OCI-LY3 (cell line): ENCODE data around the gene IDNK.

Experiments
- H2AFZ ChIP-seq: fragments of 200-600, 300-600 bp; shearing (Covaris generic); 2 replicates; pipeline ENCODE4 v1.6.0; 2014; ENCODE audit warnings: antibody characterized with exemption, low read depth, low read length
- H3K27ac ChIP-seq: fragments of 200-600, 300-600 bp; sonication (generic); 2 replicates; pipeline ENCODE4 v1.5.1; 2014; ENCODE audit warnings: mild to moderate bottlenecking, low read length, moderate library complexity, mixed read lengths
- H3K27me3 ChIP-seq: fragments of 200-600, 300-600 bp; sonication (generic); 2 replicates; pipeline ENCODE4 v1.6.1; 2014; ENCODE audit warnings: low read depth, low read length, mixed read lengths
- H3K36me3 ChIP-seq: fragments of 200-600, 300-600 bp; sonication (generic); replicated peaks from 2 replicates; pipeline ENCODE3; 2014; ENCODE audit warnings: low read depth, low read length, mixed read lengths
- H3K4me1 ChIP-seq: fragments of 300-600, 200-600 bp; sonication (generic); 2 replicates; pipeline ENCODE4 v1.6.1; 2014; ENCODE audit warnings: low read length, mixed read lengths
- H3K4me2 ChIP-seq: fragments of 200-600, 300-600 bp; sonication (generic); 2 replicates; pipeline ENCODE4 v1.6.1; 2014; ENCODE audit warnings: low read length, mixed read lengths
- H3K4me3 ChIP-seq: fragments of 300-600, 200-600 bp; sonication (generic); 2 replicates; pipeline ENCODE4 v1.5.1; 2014; ENCODE audit warnings: antibody characterized with exemption, mild to moderate bottlenecking, low read length, moderate library complexity
- H3K79me2 ChIP-seq: fragments of 300-600, 200-600 bp; shearing (Covaris generic); 2 replicates; pipeline ENCODE4 v1.6.1; 2014; ENCODE audit warnings: mild to moderate bottlenecking, low read length, mixed read lengths
- H3K9ac ChIP-seq: fragments of 300-600, 200-600 bp; shearing (Covaris generic); 2 replicates; pipeline ENCODE4 v1.6.0; 2014; ENCODE audit warnings: mild to moderate bottlenecking, low read length, moderate library complexity
- H3K9me3 ChIP-seq: fragments of 200-600, 300-600 bp; shearing (Covaris generic); 2 replicates; pipeline ENCODE4 v1.6.1; 2014; ENCODE audit warnings: low read length, mixed read lengths; ENCODE audit not compliant: insufficient read depth
- H4K20me1 ChIP-seq: fragments of 200-600, 300-600 bp; sonication (generic); 2 replicates; pipeline ENCODE4 v1.6.1; 2016; ENCODE audit warnings: low read length, mixed read lengths; ENCODE audit not compliant: insufficient read depth
- EZH2phosphoT487 ChIP-seq: fragments of 200-600 bp; shearing (Covaris generic); IDR thresholded peaks from 2 replicates; pipeline ENCODE4 v1.6.1; 2018; ENCODE audit warnings: antibody characterized with exemption, mixed run types, low read depth
- TF ChIP-seq, protein P1 (sequence below): fragments of 200-600, 300-600 bp; sonication (generic); IDR thresholded peaks from 2 replicates; pipeline ENCODE4 v1.5.1; 2014; ENCODE audit warnings: antibody characterized with exemption, low read length, low read depth

IDNK gene

GRCh38 chr9:83628540-83628939 lies 5.6 kb downstream of the IDNK start:
- Histone ChIP-seq H3K4me3 (no peak overlapping the region), H3K4me1 (peaks cover 9% of the 10 kb centered on the region), H3K9ac (no peak overlapping the region), H3K9me3 (no peaks in the 10 kb centered on the region), H3K27me3 (no peaks in the 10 kb centered on the region), H3K27ac (no peak overlapping the region), H2AFZ (no peak overlapping the region), H3K36me3 (peaks cover 12% of the 10 kb centered on the region), H3K4me2 (no peak overlapping the region), H4K20me1 (no peaks in the 10 kb centered on the region), H3K79me2 (peaks cover 3% of the 10 kb centered on the region; the same call in 1 of the 2 replicates)
- TF ChIP-seq, protein P1, sequence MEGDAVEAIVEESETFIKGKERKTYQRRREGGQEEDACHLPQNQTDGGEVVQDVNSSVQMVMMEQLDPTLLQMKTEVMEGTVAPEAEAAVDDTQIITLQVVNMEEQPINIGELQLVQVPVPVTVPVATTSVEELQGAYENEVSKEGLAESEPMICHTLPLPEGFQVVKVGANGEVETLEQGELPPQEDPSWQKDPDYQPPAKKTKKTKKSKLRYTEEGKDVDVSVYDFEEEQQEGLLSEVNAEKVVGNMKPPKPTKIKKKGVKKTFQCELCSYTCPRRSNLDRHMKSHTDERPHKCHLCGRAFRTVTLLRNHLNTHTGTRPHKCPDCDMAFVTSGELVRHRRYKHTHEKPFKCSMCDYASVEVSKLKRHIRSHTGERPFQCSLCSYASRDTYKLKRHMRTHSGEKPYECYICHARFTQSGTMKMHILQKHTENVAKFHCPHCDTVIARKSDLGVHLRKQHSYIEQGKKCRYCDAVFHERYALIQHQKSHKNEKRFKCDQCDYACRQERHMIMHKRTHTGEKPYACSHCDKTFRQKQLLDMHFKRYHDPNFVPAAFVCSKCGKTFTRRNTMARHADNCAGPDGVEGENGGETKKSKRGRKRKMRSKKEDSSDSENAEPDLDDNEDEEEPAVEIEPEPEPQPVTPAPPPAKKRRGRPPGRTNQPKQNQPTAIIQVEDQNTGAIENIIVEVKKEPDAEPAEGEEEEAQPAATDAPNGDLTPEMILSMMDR, result no peak
- no peak for TF ChIP-seq EZH2phosphoT487

DNA sequence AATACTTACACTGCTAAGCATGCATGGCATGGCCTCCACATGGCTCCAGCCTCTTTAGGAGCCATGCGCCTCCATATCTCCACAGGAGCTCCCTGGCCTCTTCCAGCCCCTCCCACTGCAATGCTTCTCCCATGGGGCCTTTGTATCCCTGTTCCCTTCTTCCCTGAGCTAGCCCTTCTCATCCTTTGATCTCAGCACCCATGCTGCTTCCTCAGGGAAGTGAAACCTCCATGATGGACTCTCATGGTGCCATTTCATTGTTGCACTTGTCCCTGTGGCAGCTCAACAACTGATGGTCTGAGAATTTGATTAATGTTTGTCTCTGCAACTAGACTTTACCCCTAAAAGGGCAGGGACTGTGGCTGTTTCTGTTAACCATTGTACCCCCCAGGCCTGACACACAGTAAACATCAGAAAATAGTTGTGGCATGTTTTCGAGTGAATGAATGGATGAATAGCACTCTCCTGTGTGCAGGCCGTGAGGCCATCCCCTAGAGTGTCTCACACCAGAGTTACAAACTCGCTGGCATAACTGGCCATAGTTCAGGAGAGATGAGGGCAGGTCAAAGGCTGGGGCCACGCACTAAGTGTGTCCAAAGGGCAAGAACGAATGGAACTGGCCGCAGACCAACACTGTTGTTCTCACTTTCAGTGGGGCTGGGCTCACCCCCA lies 6.6 kb downstream of the IDNK start:
- H3K4me1 ChIP-seq, result peaks cover 4% of the 10 kb centered on the region; the same call in 1 of the 2 replicates
- H3K79me2 ChIP-seq, result no peaks in the 10 kb centered on the region
- H4K20me1 ChIP-seq, result no peaks in the 10 kb centered on the region
- H2AFZ ChIP-seq, result no peak overlapping the region
- no peak overlapping the region for H3K4me3 ChIP-seq
- H3K27me3 ChIP-seq, result no peaks in the 10 kb centered on the region
- no peak overlapping the region for H3K9ac ChIP-seq
- H3K27ac ChIP-seq, result no peak overlapping the region
- no peak for TF ChIP-seq EZH2phosphoT487
- TF ChIP-seq, protein P1, result no peak
- no peak overlapping the region for H3K4me2 ChIP-seq
- H3K36me3 ChIP-seq, result peaks cover 12% of the 10 kb centered on the region
- H3K9me3 ChIP-seq, result no peaks in the 10 kb centered on the region

DNA sequence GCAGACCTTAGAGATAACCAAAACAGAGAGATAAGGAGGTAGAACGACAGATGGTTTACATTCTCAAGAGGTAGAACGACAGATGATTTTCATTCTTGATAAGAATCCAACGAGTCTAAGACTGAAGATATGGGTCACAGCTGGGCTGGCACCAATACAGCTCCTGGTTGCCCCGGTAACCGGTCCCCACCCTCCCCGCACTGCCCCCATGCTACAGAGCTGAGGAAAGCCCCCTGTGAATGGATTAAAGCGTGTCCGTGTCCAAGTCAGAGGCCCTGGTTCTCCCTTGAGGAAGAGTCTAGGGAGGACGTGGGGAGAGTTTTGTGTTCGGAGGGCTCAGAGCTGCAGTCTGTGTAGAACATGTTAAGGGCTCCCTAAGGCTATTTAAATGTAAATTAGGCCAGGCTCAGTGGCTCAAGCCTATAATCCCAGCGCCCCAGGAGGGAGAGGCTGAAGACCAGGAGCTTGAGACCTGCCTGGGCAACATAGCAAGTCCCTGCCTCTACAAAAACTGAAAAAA lies 8.1 kb downstream of the IDNK start:
- no peak for TF ChIP-seq EZH2phosphoT487
- TF ChIP-seq, protein P1, result no peak
- no peak overlapping the region for H3K4me2 ChIP-seq
- H3K4me1 ChIP-seq, result peaks cover 4% of the 10 kb centered on the region; the same call in 1 of the 2 replicates

GRCh38 chr9:83633255-83633654 lies 10.3 kb downstream of the IDNK start:
- Histone ChIP-seq H3K27me3 (no peaks in the 10 kb centered on the region), H4K20me1 (no peaks in the 10 kb centered on the region), H3K36me3 (peaks cover 8% of the 10 kb centered on the region), H3K4me1 (peaks cover 4% of the 10 kb centered on the region; the same call in 1 of the 2 replicates), H3K27ac (no peak overlapping the region), H3K4me2 (no peak overlapping the region), H3K79me2 (no peaks in the 10 kb centered on the region), H3K4me3 (no peak overlapping the region), H3K9me3 (no peaks in the 10 kb centered on the region), H2AFZ (no peak overlapping the region), H3K9ac (no peak overlapping the region)
- TF ChIP-seq, protein P1, result no peak
- no peak for TF ChIP-seq EZH2phosphoT487

More for the DNA sequence above, 8.1 kb downstream of the IDNK start:
- H3K4me3 ChIP-seq, result no peak overlapping the region
- no peaks in the 10 kb centered on the region for H4K20me1 ChIP-seq
- no peak overlapping the region for H3K9ac ChIP-seq
- no peak overlapping the region for H3K27ac ChIP-seq
- no peaks in the 10 kb centered on the region for H3K79me2 ChIP-seq
- no peaks in the 10 kb centered on the region for H3K27me3 ChIP-seq
- no peak overlapping the region for H2AFZ ChIP-seq
- peaks cover 12% of the 10 kb centered on the region for H3K36me3 ChIP-seq
- H3K9me3 ChIP-seq, result no peaks in the 10 kb centered on the region
